ENCODE results near the gene KLF7.

Gene KLF7

GRCh38 chr2:207093234-207093633, 72.5 kb downstream of the KLF7 start:
- no peak for DNase-seq (ENCODE audit: low read depth in 2 of 2)

GRCh38 chr2:207092818-207093217, 72.9 kb downstream of the KLF7 start:
- DNase-seq (ENCODE audit: low read depth in 2 of 2): no peak

- no peak for DNase-seq (ENCODE audit: low read depth in 2 of 2)
These were observed 73.8 kb downstream of the KLF7 start for GRCh38 chr2:207091928-207092327.

GRCh38 chr2:207091176-207091575, 74.6 kb downstream of the KLF7 start:
- DNase-seq (ENCODE audit: low read depth in 2 of 2): no peak

- DNase-seq (ENCODE audit: low read depth in 2 of 2): no peak
These were observed 75.4 kb downstream of the KLF7 start for GRCh38 chr2:207090389-207090788.

GRCh38 chr2:207088839-207089238, 76.9 kb downstream of the KLF7 start:
- no peak for DNase-seq (ENCODE audit: low read depth in 2 of 2)

GRCh38 chr2:207088276-207088675, 77.5 kb downstream of the KLF7 start:
- no peak for DNase-seq (ENCODE audit: low read depth in 2 of 2)

GRCh38 chr2:207087046-207087902, 78.5 kb downstream of the KLF7 start:
- DNase-seq (ENCODE audit: low read depth in 2 of 2): no peak

GRCh38 chr2:207086136-207086535, 79.6 kb downstream of the KLF7 start:
- no peak for DNase-seq (ENCODE audit: low read depth in 2 of 2)

GRCh38 chr2:207085110-207085509, 80.6 kb downstream of the KLF7 start:
- no peak for DNase-seq (ENCODE audit: low read depth in 2 of 2)

- no peak for DNase-seq (ENCODE audit: low read depth in 2 of 2)
These were observed 82.2 kb downstream of the KLF7 start for GRCh38 chr2:207083361-207084110.

- DNase-seq (ENCODE audit: low read depth in 2 of 2): no peak
These were observed 83.1 kb downstream of the KLF7 start for GRCh38 chr2:207082619-207083018.

- no peak for DNase-seq (ENCODE audit: low read depth in 2 of 2)
These were observed 87.5 kb downstream of the KLF7 start for GRCh38 chr2:207078186-207078798.

GRCh38 chr2:207077266-207077665, 88.5 kb downstream of the KLF7 start:
- DNase-seq (ENCODE audit: low read depth in 2 of 2): no peak

GRCh38 chr2:207075456-207075855, 90.3 kb downstream of the KLF7 start:
- no peak for DNase-seq (ENCODE audit: low read depth in 2 of 2)

- DNase-seq (ENCODE audit: low read depth in 2 of 2): no peak
These were observed 91.7 kb downstream of the KLF7 start for GRCh38 chr2:207073801-207074678.

- DNase-seq (ENCODE audit: low read depth in 2 of 2): no peak
These were observed 92.3 kb downstream of the KLF7 start for GRCh38 chr2:207073412-207073800.

GRCh38 chr2:207072571-207072970, 93.2 kb downstream of the KLF7 start:
- DNase-seq (ENCODE audit: low read depth in 2 of 2): no peak

- DNase-seq (ENCODE audit: low read depth in 2 of 2): no peak
These were observed 93.9 kb downstream of the KLF7 start for GRCh38 chr2:207071820-207072219.

- DNase-seq (ENCODE audit: low read depth in 2 of 2): no peak
These were observed 98.3 kb downstream of the KLF7 start for GRCh38 chr2:207067473-207067872.

GRCh38 chr2:207066791-207067460, 98.8 kb downstream of the KLF7 start:
- no peak for DNase-seq (ENCODE audit: low read depth in 2 of 2)

Measured in stimulated activated CD8-positive, alpha-beta memory T cell treated with anti-CD3 and anti-CD28 coated beads, Interleukin-2, amount 100 ng/mL, for 1 hour (primary cell).